ENCODE measurements around the gene FBP1.
A peak's percentile ranks its signal among the peaks of the same experiment; 100 is the strongest.

The FBP1 gene

GRCh38 chr9:94639061-94639998 is at the start of gene FBP1:
FBP1 (minus strand) TSS chr9:94639518; CDS start chr9:94639310, 208 bp downstream.
- peak; percentile 42 for DNase-seq

GRCh38 chr9:94687451-94687850 is 48.1 kb upstream of the FBP1 start:
- DNase-seq, result no peak

GRCh38 chr9:94685359-94685758 is 46.0 kb upstream of the FBP1 start:
- DNase-seq, result no peak

- DNase-seq, result peak; percentile 75
Measured at GRCh38 chr9:94681508-94681907, 42.2 kb upstream of the FBP1 start.

GRCh38 chr9:94680621-94681020 is 41.3 kb upstream of the FBP1 start:
- no peak for DNase-seq

- no peak for DNase-seq
Measured at GRCh38 chr9:94680020-94680419, 40.7 kb upstream of the FBP1 start.

- no peak for DNase-seq
Measured at GRCh38 chr9:94679587-94679986, 40.3 kb upstream of the FBP1 start.

- no peak for DNase-seq
Measured at GRCh38 chr9:94677929-94678328, 38.6 kb upstream of the FBP1 start.

- no peak for DNase-seq
Measured at GRCh38 chr9:94676446-94677131, 37.3 kb upstream of the FBP1 start.

GRCh38 chr9:94675008-94675881 is 35.9 kb upstream of the FBP1 start:
- DNase-seq, result no peak

- no peak for DNase-seq
Measured at GRCh38 chr9:94672811-94673487, 33.6 kb upstream of the FBP1 start.

- peak; percentile 71 for DNase-seq
Measured at GRCh38 chr9:94668928-94669729, 29.8 kb upstream of the FBP1 start.

- DNase-seq, result no peak
Measured at GRCh38 chr9:94668418-94668927, 29.2 kb upstream of the FBP1 start.

GRCh38 chr9:94666364-94667099 is 27.2 kb upstream of the FBP1 start:
- no peak for DNase-seq

GRCh38 chr9:94665613-94666012 is 26.3 kb upstream of the FBP1 start:
- no peak for DNase-seq

- no peak for DNase-seq
Measured at GRCh38 chr9:94664801-94665200, 25.5 kb upstream of the FBP1 start.

GRCh38 chr9:94663640-94664039 is 24.3 kb upstream of the FBP1 start:
- no peak for DNase-seq

- no peak for DNase-seq
Measured at GRCh38 chr9:94663140-94663539, 23.8 kb upstream of the FBP1 start.

GRCh38 chr9:94657021-94657725 is 17.9 kb upstream of the FBP1 start:
- DNase-seq, result no peak

GRCh38 chr9:94656200-94656599 is 16.9 kb upstream of the FBP1 start:
- DNase-seq, result peak; percentile 51
